ENCODE measurements around the gene LOXL1.
"Not testable (repeated sequence)": the region's sequence is repeated elsewhere in the genome, so short reads cannot be mapped to it uniquely, and the experiment has no call there.

LOXL1 gene

DNA sequence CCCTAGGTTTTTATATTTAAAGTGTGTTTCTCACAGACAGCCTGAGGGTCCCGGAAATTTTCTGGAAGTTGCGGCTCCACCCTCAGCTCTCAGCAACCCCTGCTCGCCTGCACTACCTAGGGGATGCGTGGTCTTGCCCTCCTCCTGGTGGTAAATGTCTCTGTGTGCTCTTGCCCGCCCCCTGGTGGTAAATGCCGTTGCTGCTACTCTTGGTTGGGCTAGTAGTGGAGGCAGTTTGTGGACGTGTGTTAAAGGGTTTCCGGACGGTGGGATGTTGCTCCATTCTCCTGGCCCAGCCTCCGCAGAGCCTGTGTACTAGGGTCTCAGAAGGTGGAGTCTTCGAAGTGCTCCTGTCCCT, 38.5 kb downstream of the LOXL1 start:
- in situ Hi-C loops (cut with MboI; ENCODE audit: low pct_unique_long_range_greater_than_20kb, low sequenced_read_pairs), result no loop called here
- peak; percentile 99 for DNase-seq

DNA sequence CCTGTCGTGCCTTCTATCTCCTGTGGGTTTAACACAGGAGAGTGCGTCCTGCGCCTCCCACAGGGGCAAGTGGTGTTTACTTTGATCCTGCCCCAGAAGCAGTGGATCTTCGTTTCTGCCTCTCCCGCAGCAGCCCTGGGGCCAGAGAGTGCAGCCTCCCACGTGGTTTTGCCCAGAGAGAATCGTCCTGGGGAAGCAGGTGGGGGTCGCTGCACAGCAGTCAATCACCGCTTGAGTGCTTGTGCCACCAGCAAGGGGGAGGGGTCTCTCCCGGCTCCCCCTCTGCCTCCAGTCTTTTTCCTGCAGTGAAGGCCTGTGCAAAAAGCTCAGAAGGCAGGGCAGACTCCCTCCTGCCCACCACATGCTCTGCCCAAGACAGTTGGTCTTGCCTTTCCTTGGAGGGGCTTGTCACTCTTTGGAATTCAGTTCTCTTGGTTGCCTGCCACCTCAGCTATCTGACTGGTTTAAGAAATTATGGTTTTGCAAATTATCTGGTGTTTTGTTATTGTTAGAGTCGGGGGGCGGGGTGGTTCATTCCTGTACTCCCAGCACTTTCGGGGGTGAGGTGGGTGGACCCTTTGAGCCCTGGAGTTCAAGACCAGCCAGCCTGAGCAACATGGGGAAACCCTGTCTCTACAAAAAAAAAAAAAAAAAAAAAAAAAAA, 39.0 kb downstream of the LOXL1 start:
- DNase-seq, result no peak
- in situ Hi-C loops (cut with MboI; ENCODE audit: low pct_unique_long_range_greater_than_20kb, low sequenced_read_pairs), result no loop called here

DNA sequence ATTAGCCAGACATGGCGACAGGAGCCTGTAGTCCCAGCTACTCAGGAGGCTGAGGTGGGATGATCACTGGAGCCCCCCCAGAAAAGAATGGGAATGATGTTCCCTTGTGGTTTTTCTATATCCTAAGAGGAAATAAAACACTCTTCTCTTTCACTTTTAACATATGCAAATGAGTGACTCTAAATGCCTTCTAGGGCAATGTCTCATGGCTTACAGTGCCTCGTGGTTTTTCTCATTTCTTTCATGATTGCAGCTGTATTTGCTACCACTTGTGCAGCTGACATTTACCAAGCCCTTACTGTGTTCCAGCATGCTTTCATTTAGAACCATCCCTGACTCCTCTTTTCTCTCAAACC, 39.5 kb downstream of the LOXL1 start:
- peak; percentile 37 for DNase-seq
- in situ Hi-C loops (cut with MboI; ENCODE audit: low pct_unique_long_range_greater_than_20kb, low sequenced_read_pairs), result no loop called here

DNA sequence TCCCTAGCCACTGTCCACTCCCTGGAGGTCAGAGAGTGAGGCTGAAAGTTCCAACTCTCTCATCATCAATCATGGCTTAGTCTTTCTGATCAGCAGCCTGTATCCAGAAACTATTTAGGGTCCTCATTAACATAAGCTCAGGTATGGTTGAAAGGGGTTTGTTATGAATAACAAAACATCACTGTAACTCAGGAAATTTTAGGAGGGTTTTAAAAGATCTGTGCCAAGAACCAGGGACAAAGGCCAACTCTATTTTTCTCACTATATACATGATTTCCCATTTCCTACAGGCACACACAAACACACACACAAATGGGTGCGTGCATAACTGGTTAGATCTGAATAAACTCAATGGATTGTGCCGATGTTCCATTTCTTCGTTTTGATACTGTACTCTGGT, 42.2 kb downstream of the LOXL1 start:
- in situ Hi-C loops (cut with MboI; ENCODE audit: low pct_unique_long_range_greater_than_20kb, low sequenced_read_pairs), result no loop called here
- DNase-seq, result no peak

DNA sequence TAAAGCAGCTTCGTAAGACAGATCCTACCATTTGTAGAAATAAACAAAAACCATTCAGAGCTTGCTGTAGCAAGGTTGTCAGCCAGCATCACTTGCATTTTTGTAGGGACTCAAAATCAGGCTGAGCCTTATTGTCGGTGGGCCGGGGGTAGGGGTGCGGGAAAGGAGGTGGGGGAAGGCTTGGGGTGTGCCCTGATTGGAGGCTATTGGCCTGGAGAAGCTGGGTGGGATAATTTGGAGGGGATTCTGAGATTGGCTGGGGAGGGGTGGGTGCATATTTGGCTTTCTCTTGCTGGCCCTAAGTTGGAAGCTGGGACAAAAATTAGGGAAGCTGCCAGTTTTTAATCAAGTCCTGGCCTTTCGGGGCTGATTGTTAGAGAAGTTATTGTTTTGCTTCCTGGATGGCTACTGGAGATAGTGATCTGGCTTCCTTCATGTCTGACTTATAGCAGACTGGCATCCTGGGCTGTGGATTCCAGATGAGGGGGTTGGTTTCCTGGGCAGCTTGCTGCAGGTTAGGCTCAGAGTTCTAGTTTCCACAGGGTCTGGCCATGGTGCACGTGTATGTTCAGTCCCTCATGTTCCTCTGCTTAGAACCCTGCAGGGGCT, 43.0 kb downstream of the LOXL1 start:
- DNase-seq, result peak; percentile 45
- in situ Hi-C loops (cut with MboI; ENCODE audit: low pct_unique_long_range_greater_than_20kb, low sequenced_read_pairs), result no loop called here

DNA sequence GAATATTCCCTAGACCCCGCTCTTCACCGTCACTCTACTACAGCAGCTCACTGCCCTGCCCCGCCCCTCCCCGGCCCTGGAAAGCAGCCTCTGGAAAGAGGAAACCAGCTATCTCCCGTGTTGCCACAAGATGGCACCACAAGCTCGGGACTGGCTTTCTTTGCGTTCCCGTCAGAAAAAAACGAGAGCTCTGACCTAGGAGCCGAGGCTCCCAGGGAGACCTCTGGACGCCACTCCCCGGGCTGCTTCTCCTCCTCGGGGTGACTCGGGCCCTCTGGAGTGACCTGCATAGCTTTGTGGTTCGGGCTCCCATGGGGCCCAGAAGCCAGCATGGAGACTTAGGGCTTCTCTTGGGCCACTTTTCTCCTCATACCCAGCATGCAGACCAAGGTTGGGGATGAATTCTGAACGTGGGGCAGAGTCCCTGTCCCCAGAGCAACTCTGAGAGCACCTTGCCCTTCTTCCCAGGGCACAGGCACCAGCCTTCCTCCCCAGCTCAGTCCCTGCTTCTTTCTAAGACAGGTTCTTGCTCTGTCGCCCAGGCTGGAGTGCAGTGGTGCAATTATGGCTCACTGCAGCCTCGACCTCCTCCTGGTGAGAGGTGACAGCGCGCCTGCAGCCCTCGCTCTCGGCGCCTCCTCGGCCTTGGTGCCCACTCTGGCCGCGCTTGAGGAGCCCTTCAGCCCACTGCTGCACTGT, 46.9 kb downstream of the LOXL1 start:
- in situ Hi-C loops (cut with MboI; ENCODE audit: low pct_unique_long_range_greater_than_20kb, low sequenced_read_pairs), result no loop called here
- DNase-seq, result peak; percentile 97

DNA sequence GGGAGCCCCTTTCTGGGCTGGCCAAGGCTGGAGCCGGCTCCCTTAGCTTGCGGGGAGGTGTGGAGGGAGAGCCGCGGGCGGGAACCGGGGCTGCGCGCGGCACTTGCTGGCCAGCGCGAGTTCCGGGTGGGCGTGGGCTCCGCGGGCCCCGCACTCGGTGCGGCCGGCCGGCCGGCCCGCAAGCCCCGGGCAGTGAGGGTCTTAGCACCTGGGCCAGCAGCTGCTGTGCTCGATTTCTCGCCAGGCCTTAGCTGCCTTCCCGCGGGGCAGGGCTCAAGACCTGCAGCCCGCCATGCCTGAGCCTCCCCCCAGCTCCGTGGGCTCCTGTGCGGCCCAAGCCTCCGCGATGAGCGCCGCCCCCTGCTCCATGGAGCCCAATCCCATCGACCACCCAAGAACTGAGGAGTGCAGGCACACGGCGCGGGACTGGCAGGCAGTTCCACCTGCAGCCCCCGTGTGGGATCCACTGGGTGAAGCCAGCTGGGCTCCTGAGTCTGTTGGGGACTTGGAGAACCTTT, 47.5 kb downstream of the LOXL1 start:
- in situ Hi-C loops (cut with MboI; ENCODE audit: low pct_unique_long_range_greater_than_20kb, low sequenced_read_pairs); DNase-seq: not testable (repeated sequence)

DNA sequence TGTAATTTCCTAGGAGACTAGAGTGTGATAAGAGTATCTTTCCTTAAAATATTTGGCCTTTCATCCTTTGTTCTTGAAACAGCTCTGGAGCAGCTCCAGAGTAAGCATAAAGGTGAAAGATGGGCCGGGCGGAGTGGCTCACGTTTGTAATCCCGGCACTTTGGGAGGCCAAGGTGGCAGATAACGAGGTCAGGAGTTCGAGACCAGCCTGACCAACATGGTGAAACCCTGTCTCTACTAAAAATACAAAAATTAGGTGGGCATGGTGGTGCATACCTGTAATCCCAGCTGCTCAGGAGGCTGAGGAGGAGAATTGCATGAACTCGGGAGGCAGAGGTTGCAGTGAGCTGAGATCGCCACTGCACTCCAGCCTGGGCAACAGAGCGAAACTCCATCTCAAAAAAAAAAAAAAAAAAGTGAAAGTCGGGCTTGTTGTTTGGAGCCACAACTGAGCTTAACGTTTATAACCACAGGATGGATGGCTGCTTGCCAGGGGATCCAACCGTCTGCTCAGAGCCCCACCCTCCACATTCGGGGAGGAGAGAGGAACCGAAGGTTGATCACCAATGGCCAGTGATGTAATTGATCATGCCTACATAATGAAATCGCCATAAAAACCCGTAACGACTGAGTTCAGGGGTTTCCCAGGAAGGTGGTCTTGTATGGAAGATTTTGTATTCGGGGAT, 49.3 kb downstream of the LOXL1 start:
- in situ Hi-C loops (cut with MboI; ENCODE audit: low pct_unique_long_range_greater_than_20kb, low sequenced_read_pairs), result not testable (repeated sequence)
- peak; percentile 96 for DNase-seq

DNA sequence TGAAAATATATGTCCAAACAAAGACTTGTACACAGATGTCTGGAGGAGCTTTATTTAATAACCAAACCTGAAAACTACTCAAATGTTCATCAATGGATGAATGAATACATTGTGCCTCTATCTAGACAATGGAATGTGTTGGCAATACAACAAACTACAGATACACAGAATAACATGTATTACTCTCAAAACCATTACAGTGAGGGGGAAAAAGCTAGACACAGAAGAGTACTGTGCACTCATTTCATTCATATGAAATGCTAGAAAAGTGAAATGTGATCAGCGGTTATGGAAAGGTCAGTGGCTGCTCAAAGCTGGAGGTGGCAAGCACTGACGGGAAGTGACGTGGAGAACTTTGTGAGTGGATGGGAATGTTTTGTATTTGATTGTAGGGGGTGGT, 52.6 kb downstream of the LOXL1 start:
- in situ Hi-C loops (cut with MboI; ENCODE audit: low pct_unique_long_range_greater_than_20kb, low sequenced_read_pairs), result no loop called here
- no peak for DNase-seq

DNA sequence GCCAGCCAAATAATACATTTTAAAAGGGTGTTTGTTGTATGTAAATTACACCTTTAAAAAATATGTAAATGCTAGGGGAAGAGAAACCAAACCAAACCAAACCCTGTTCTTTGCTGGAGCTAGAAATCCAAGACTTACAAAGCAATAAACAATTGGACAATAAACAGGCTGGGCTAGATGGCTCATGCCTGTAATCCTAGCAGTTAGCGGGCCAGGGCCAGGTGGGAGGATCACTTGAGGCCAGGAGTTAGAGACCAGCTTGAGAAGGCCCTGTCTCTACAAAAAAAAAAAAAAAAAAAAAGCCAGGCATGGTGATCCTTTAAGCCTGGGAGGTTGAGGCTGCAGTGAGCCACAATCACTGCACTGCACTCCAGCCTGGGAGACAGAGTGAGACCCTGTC, 53.4 kb downstream of the LOXL1 start:
- in situ Hi-C loops (cut with MboI; ENCODE audit: low pct_unique_long_range_greater_than_20kb, low sequenced_read_pairs), result no loop called here
- DNase-seq, result no peak

DNA sequence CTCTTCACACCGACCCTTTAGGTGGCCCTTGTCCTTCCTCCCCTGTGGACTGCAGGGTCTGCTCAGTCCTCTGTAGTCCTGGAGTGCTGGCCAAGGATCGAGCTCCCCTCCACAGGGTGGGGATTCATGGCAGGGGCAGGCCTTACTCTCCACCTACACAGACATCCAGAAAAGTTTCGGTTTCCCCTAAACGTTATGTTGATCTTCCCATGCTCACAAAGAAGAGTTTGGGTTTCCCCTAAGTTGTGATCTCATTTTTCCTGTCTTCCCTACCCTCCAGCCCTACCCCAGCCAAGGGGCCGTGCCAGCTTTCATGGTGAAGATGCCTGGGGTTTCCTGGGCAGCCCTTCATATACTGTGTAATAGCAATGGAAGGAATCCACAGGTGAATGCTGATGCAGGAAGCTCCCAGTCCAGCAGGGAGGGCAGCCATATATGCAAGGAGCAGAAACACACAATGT, 55.5 kb downstream of the LOXL1 start:
- in situ Hi-C loops (cut with MboI; ENCODE audit: low pct_unique_long_range_greater_than_20kb, low sequenced_read_pairs), result no loop called here
- DNase-seq, result no peak

DNA sequence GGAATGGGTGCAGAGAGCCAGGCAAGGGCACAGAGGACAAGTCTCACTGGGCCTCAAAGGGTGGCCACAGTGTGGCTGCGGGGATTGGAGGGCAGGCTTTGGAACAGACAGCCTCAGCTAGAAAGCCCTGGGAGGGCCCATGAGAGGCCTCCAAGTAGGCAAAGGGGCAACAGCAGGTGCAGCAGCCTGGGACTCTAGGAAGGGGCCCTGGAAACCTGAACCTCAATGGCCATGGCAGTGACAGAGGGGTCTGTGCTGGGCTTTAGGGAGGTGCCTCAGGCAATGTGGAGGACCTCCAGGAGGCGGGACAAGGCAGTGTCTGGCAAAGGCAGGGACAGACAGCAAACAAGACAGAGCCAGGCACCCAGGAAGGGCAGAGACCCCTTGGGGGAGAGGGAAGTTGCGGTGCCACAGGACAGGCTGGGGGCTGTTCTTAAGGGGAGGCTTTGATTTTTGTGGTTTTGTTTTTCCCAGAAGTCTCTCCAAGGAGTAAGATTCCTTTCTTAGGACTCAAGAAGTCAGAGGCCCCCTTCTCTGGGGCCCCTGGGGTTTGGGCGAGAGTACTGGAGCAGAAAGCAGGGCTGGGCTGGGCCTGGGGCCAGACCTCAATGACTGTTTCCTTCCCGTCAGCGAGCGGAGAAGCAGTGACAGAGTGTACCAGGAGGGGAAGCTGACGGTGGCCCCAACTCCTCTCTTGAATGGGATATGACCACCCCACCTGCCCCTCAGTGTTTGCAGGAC, 56.1 kb downstream of the LOXL1 start:
- DNase-seq, result peak; percentile 90
- in situ Hi-C loops (cut with MboI; ENCODE audit: low pct_unique_long_range_greater_than_20kb, low sequenced_read_pairs), result no loop called here

DNA sequence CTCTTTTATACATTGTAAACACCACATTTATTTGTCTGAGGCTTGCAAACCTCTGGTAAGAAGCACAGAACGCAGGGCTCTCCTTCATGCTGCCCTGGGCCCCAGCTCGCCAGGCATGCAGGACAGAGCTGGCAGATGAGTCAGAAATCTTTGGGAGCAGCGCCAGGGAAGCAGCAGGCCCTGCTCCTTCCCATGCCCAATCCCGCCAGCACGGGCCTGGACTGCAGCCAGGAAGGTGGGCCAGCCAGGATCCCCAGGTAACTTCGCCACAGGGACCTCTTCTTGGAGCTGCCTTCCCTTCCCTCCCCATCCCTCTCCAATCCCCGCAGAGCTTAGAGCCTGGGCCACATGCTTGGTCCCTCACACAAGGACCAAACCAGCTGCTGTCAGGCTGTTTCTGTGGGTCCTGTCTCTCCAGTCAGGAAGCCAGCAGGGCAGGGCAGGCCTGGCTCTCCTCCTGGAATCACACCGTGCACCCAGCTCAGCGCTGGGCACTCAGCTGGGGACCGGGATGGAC, 57.0 kb downstream of the LOXL1 start:
- in situ Hi-C loops (cut with MboI; ENCODE audit: low pct_unique_long_range_greater_than_20kb, low sequenced_read_pairs), result no loop called here
- DNase-seq, result no peak

DNA sequence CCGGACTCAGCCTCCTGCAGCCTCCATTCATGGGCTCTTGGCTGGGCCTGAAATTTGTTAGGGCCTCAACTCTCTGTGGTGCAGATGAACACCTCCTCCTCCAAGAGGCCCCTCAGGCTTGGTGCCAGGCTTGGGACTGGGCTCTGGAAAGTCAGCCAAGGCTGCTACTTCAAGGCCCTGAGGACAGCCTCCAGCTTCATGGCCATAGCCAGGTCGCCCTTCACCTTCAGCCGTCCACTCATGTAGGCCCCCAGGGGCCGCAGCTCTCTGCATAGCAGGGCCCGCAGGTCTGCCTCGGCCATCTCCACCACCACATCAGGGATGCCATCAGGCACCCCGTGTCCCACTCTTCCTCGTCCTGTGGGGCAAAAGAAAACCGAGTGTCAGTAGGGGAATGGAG, 57.5 kb downstream of the LOXL1 start:
- in situ Hi-C loops (cut with MboI; ENCODE audit: low pct_unique_long_range_greater_than_20kb, low sequenced_read_pairs), result no loop called here
- no peak for DNase-seq

DNA sequence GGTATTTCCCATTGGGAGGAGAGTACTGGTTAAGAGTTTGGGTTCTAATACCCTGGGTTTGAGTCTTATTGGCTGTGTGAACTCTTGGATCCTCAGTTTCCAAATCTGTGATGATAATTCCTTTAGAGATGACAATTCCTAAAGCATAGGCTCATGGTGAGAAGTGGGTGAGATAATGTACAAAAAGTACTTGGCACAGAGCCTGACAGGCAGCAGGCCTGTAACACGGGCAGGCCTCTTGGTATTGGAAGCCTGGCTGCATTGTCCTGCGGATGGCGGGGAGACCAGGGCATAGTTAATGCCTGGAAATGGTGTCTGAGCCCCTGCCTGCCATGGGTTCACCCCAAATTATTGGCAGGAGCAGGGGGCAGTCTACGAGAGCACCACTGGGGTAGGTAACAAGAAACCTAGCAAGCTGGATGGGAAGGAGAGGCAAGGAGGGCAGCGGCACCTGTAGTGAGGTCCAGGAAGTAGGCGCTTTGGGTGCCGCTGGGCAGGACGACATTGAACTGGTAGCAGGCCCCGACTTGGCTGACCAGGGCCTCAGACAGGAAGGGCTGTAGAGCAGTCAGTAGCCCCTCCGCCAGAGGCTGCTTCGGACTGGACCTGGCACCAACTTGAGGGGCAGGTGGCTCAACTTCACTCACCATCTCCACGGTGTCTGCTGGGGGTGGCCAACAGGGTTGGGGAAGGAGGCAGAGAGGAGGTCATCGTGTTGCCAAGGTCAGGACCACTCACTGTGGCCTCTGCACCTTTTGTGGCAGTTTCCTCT, 58.1 kb downstream of the LOXL1 start:
- in situ Hi-C loops (cut with MboI; ENCODE audit: low pct_unique_long_range_greater_than_20kb, low sequenced_read_pairs), result no loop called here
- DNase-seq, result no peak

DNA sequence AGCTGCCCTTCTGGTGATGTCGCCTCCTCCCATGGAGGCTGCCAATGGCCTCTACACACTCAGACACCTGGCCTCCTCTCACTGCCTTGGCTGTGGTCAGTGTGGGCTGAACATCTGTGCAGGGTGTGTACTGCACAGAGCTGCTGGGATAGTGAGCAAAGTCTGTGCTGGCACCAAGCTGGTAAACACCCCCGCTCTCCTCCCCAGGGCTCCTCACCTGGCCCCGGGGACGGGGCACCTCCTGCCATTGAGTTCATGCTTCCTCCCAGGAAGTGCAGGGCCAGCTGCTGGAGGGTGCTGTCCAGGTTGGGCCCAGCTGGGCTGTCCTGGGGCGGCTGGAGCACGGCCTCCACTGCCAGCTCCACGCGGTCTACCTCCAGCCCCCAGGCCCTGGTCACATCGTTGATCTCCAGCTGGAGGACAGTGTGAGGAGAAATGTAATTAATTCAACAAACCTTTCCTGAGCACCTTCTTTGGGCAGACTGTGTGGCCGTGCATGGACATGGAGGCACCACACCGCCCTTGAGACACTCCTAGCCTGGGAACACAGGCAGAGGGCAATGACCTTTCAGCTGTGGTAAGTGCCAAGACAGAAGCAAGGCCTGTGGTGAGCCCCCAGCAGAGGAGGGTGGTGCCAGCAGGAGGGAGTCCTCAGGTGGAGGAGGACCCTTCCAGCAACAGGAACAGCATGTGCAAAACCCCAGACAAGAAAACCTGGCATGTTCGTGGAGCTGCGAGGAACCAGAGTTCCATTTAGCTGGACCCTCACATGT, 59.0 kb downstream of the LOXL1 start:
- in situ Hi-C loops (cut with MboI; ENCODE audit: low pct_unique_long_range_greater_than_20kb, low sequenced_read_pairs), result no loop called here
- DNase-seq, result peak; percentile 49

DNA sequence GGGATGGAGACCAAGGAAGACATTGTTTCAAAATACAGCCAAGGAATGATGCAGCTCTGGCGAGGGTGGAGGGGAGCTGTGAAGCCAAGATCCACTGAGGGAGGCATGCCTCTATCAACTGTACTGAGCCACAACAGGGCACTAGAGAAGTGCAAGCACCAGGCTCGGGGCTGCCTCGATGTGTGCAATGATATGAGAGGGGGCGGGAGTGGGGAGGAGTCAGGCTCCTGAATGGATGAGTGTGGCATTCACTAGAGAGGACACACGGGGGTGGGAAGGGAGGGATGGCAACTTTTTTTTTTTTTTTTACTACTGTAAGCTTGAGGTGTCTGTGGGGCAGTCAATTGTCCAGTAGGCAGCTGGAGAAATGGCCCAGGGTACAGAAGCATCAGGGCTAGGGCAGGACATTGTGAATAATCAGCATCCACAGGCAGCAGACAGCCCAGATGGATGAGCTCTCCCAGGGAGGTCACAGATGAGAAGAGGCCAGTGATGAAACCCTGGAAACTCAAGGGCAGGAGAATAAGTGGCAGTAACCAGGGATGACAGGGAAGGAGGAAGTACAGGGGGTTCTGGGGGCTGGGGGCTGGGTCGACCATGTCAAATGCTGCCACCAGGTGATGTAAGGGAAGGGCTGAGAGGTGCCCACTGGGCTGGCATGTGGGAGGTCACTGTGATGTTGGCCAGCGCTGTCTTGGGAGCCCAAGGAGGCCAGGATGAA, 60.0 kb downstream of the LOXL1 start:
- no peak for DNase-seq
- in situ Hi-C loops (cut with MboI; ENCODE audit: low pct_unique_long_range_greater_than_20kb, low sequenced_read_pairs), result no loop called here

All from KBM-7 (cell line).